ENCODE measurements around the gene IL6. TPM values are rescaled to one million over a fixed set of nuclear protein-coding genes. Genes with fewer than 3 reads are reported as not detected.

The IL6 gene
- total RNA-seq, 2 donors from 2014 or later = 0.77 TPM; not detected in 1

DNA sequence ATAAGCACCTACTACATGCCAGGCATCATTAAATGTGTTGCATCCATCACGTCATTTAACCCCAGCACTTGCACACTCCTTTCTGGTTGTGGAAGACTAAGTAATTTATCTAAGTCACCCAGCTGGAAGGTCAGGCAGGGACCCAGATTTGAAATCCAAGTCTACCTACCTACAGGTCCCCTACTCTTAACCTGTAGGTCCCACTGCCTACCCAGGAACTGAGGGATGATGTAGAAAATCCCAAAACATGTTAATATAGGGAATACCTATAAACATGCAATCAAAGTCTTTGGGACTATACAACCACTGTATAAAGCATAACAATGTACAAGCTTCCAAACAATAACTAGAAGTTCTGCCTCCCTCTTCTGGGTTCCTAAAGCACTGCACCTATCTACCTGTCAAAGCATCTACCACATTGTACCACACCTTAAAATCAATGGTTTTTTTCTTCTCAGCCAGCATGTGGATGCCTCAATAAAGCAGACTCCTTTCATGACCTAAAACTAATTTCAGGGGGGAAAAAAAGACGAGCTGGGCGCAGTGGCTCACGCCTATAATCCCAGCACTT lies 5.6 kb downstream of the IL6 start:
- TF ChIP-seq, protein P1, sequence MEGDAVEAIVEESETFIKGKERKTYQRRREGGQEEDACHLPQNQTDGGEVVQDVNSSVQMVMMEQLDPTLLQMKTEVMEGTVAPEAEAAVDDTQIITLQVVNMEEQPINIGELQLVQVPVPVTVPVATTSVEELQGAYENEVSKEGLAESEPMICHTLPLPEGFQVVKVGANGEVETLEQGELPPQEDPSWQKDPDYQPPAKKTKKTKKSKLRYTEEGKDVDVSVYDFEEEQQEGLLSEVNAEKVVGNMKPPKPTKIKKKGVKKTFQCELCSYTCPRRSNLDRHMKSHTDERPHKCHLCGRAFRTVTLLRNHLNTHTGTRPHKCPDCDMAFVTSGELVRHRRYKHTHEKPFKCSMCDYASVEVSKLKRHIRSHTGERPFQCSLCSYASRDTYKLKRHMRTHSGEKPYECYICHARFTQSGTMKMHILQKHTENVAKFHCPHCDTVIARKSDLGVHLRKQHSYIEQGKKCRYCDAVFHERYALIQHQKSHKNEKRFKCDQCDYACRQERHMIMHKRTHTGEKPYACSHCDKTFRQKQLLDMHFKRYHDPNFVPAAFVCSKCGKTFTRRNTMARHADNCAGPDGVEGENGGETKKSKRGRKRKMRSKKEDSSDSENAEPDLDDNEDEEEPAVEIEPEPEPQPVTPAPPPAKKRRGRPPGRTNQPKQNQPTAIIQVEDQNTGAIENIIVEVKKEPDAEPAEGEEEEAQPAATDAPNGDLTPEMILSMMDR (IDR thresholded peaks at IDR 0.05) = no peak
- no peak for DNase-seq
- Histone ChIP-seq H3K36me3 (no peaks in the 10 kb centered on the region), H3K27me3 (no peaks in the 10 kb centered on the region), H3K4me3 (no peak overlapping the region), H3K4me1 (no peaks in the 10 kb centered on the region), H3K9me3 (no peaks in the 10 kb centered on the region), H3K9ac (ENCODE audit: low read depth in 2 of 2, low read length in 2 of 2) (no peak overlapping the region), H3K27ac (no peak overlapping the region)
- intact Hi-C loops (cut with DNase I) = no loop called here

DNA sequence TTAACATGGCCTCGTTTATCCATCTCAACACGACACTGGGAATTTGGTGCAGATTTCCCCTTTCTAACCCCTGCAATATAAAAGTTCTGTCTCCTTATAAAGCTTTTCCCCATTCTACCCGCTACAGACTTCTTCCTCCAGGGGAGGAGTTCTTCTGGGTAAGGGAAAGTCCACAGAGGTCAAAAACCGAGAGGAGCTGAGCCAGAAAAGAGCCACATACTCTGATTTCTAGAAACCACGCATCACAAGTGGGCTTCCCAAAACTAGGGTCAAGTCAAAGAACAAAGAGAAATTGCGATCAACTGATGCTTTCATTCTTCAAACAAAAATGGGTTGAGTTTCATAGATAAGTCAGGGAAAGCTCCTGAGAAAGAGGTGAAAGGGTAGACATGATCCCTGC lies 6.8 kb downstream of the IL6 start:
- Histone ChIP-seq H3K4me1 (no peaks in the 10 kb centered on the region), H3K4me3 (no peak overlapping the region), H3K27ac (no peak overlapping the region), H3K27me3 (no peaks in the 10 kb centered on the region), H3K9me3 (no peaks in the 10 kb centered on the region), H3K36me3 (no peaks in the 10 kb centered on the region), H3K9ac (ENCODE audit: low read depth in 2 of 2, low read length in 2 of 2) (no peak overlapping the region)
- intact Hi-C loops (cut with DNase I) = no loop called here
- no peak for DNase-seq
- TF ChIP-seq, protein P1 (IDR thresholded peaks at IDR 0.05) = no peak

DNA sequence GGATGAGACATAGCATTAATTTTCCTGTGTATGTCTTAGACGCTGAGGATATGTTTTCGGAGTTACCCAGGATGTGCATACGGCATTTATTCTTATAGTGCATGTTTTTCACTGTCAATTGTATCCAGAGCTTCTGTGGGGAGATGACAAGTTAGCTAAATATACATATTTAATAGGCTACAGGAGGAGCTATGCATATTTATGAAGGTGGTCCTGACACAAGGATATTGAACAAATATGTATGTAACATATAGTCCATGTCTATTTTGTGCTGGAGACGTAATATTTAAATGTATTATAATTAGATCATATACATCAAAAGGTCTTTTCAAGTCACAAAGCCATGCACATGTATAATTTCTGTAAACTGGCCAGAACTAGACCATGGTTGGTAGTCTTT lies 16.0 kb downstream of the IL6 start:
- Histone ChIP-seq H3K27ac (no peak overlapping the region), H3K9ac (ENCODE audit: low read depth in 2 of 2, low read length in 2 of 2) (no peak overlapping the region), H3K36me3 (no peaks in the 10 kb centered on the region), H3K27me3 (no peaks in the 10 kb centered on the region), H3K4me1 (no peaks in the 10 kb centered on the region), H3K4me3 (no peak overlapping the region), H3K9me3 (no peaks in the 10 kb centered on the region)
- no peak for DNase-seq
- intact Hi-C loops (cut with DNase I) = no loop called here
- TF ChIP-seq, protein P1 (IDR thresholded peaks at IDR 0.05) = no peak

DNA sequence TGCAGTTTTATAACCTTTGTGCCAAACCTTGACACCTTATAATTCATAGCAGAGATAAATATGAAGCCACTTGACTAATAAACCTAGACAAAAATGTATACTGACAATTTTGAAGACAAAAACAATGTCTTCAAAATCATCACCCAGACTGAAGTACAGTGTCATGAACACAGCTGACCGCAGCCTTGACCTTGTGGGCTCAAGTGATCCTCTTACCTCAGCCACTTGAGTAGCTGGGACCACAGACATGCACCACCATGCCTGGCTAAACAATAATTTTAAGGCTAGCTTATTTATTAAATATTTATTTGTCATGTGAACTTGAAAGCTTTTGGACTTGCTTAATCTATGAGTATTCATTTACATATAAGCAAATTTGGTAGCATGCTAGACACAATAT lies 24.3 kb downstream of the IL6 start:
- H3K27ac ChIP-seq = no peak overlapping the region
- H3K9me3 ChIP-seq = no peaks in the 10 kb centered on the region
- H3K4me3 ChIP-seq = no peak overlapping the region
- no peak overlapping the region for H3K9ac ChIP-seq (ENCODE audit: low read depth in 2 of 2, low read length in 2 of 2)
- intact Hi-C loops (cut with DNase I) = no loop called here
- no peaks in the 10 kb centered on the region for H3K4me1 ChIP-seq
- no peaks in the 10 kb centered on the region for H3K36me3 ChIP-seq
- TF ChIP-seq, protein P1 (IDR thresholded peaks at IDR 0.05) = no peak
- no peaks in the 10 kb centered on the region for H3K27me3 ChIP-seq
- DNase-seq = no peak

DNA sequence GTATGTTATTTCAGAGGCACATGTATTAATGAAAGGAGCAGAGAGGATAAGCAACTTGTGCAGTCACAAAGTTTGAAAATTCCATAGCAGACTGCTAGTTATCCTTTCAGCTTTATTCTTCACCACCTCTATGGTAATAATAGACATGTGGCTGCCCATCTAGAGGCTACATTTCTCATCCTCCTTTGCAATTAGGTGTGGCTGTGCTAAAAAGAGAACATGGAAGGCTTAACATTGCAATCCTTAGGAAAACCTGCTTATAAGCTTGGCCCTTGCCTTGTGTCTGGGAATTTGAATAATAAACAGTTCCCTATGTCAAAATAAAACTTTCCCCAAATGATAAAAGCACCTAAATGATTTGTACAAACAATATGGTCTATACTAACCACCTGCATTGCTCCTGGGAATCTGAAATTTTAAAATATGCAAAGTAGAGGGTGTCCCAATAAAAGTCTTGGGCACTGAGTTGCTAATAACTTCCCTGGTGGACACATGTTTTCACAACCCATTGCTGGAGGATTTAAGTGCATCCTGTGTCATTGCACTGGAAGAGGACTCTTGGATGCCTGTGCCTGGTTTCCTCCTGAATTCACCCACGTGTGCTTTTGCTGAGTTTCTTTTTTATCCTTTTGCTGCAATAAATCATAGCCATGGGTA lies 30.5 kb downstream of the IL6 start:
- H3K9me3 ChIP-seq = no peaks in the 10 kb centered on the region
- no peak overlapping the region for H3K4me3 ChIP-seq
- no peak overlapping the region for H3K9ac ChIP-seq (ENCODE audit: low read depth in 2 of 2, low read length in 2 of 2)
- no peaks in the 10 kb centered on the region for H3K4me1 ChIP-seq
- H3K27me3 ChIP-seq = no peaks in the 10 kb centered on the region
- TF ChIP-seq, protein P1 (IDR thresholded peaks at IDR 0.05) = no peak
- DNase-seq = no peak
- no peak overlapping the region for H3K27ac ChIP-seq
- H3K36me3 ChIP-seq = no peaks in the 10 kb centered on the region
- intact Hi-C loops (cut with DNase I) = no loop called here

Measured in colonic mucosa (tissue), 4 donors.